ENCODE data around the gene CBFA2T2.
A peak's percentile ranks its signal among the peaks of the same experiment; 100 is the strongest.
"Not testable (repeated sequence)": the region's sequence is repeated elsewhere in the genome, so short reads cannot be mapped to it uniquely, and the experiment has no call there.

Gene CBFA2T2

GRCh38 chr20:33477386-33478234 lies 12.3 kb upstream of the CBFA2T2 start:
- Histone ChIP-seq H3K27me3 (no peaks in the 10 kb centered on the region), H3K36me3 (no peaks in the 10 kb centered on the region), H4K20me1 (no peaks in the 10 kb centered on the region), H3K4me1 (peaks cover 4 to 12% (median 8%) of the 10 kb centered on the region in 10 experiments; a peak in 16 of 20 replicates), H3K9ac (no peak overlapping the region), H3K4me2 (peak overlapping the region in 7 of 11 experiments; percentile 0 to 48 (median 33); a peak in 7 of 22 replicates), H3K9me3 (replicated peaks in 1 of 11) (no peaks in the 10 kb centered on the region), H3K27ac (no peak overlapping the region), H3K4me3 (no peak overlapping the region)
- TF ChIP-seq Cebpa-rat (IDR thresholded peaks at IDR 0.05), result no peak

DNA sequence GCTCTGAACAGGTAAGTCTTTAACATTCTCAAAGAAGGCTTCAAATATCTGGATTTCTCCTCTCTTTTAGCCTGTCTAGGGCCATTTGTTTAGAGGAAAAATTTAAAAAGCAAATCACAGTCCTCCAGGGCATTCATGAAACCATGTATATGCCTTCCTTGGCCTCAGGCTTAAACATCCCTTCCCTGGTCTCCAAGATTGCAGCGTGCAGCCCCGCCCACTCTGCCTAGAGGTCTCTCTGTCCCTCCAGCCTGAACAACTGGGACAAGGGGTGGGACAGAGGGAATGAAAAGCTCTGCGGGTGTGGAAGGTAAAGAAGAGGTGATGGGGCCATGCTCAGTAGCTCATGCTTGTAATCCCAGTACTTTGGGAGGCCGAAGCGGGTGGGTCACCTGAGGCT lies 9.8 kb upstream of the CBFA2T2 start:
- TF ChIP-seq Cebpa-rat (IDR thresholded peaks at IDR 0.05), result no peak
- Histone ChIP-seq H3K4me2 (no peak overlapping the region), H4K20me1 (no peaks in the 10 kb centered on the region), H3K4me3 (no peak overlapping the region), H3K9me3 (replicated peaks in 1 of 11) (no peaks in the 10 kb centered on the region), H3K36me3 (no peaks in the 10 kb centered on the region), H3K27ac (no peak overlapping the region), H3K9ac (no peak overlapping the region), H3K27me3 (no peaks in the 10 kb centered on the region), H3K4me1 (peaks cover 4 to 12% (median 8%) of the 10 kb centered on the region in 10 experiments; a peak in 16 of 20 replicates)

GRCh38 chr20:33481431-33481941 lies 8.4 kb upstream of the CBFA2T2 start:
- TF ChIP-seq Cebpa-rat (IDR thresholded peaks at IDR 0.05), result no peak
- H3K4me3 ChIP-seq, result no peak overlapping the region
- H3K9ac ChIP-seq, result no peak overlapping the region
- no peak overlapping the region for H3K27ac ChIP-seq
- no peaks in the 10 kb centered on the region for H4K20me1 ChIP-seq
- no peaks in the 10 kb centered on the region for H3K36me3 ChIP-seq
- H3K9me3 ChIP-seq (replicated peaks in 1 of 11), result no peaks in the 10 kb centered on the region
- no peaks in the 10 kb centered on the region for H3K27me3 ChIP-seq
- H3K4me1 ChIP-seq, result peaks cover 0 to 11% (median 7%) of the 10 kb centered on the region in 10 experiments; a peak in 10 of 20 replicates
- H3K4me2 ChIP-seq, result no peak overlapping the region

GRCh38 chr20:33482581-33482980 lies 7.3 kb upstream of the CBFA2T2 start:
- H3K9me3 ChIP-seq (replicated peaks in 1 of 11), result no peaks in the 10 kb centered on the region
- no peak overlapping the region for H3K27ac ChIP-seq
- H3K27me3 ChIP-seq, result no peaks in the 10 kb centered on the region
- H3K4me1 ChIP-seq, result peaks cover 0 to 12% (median 3%) of the 10 kb centered on the region in 10 experiments; a peak in 11 of 20 replicates
- no peak overlapping the region for H3K9ac ChIP-seq
- no peaks in the 10 kb centered on the region for H4K20me1 ChIP-seq
- TF ChIP-seq Cebpa-rat (IDR thresholded peaks at IDR 0.05), result no peak
- no peak overlapping the region for H3K4me3 ChIP-seq
- no peaks in the 10 kb centered on the region for H3K36me3 ChIP-seq
- no peak overlapping the region for H3K4me2 ChIP-seq

GRCh38 chr20:33483186-33483585 lies 6.7 kb upstream of the CBFA2T2 start:
- H3K9ac ChIP-seq; H3K27me3 ChIP-seq; H3K27ac ChIP-seq; H3K4me1 ChIP-seq; H3K4me2 ChIP-seq; H4K20me1 ChIP-seq; H3K36me3 ChIP-seq; H3K4me3 ChIP-seq; H3K9me3 ChIP-seq (replicated peaks in 1 of 11): not testable (repeated sequence)

- no peak overlapping the region for H3K9ac ChIP-seq
Observed at GRCh38 chr20:33488201-33488600, 1.7 kb upstream of the CBFA2T2 start.

GRCh38 chr20:33488661-33489494 lies 1.0 kb upstream of the CBFA2T2 start:
- not testable (repeated sequence) for H3K27me3 ChIP-seq; H3K9me3 ChIP-seq (replicated peaks in 1 of 11); H3K36me3 ChIP-seq
- Histone ChIP-seq H3K4me3 (peak overlapping the region; percentile 50 to 92 (median 64)), H3K27ac (peak overlapping the region; percentile 76 to 95 (median 83)), H4K20me1 (peaks cover 0 to 30% (median 23%) of the 10 kb centered on the region in 11 experiments; a peak in 14 of 22 replicates), H3K4me2 (peak overlapping the region; percentile 72 to 90 (median 85)), H3K4me1 (peaks cover 28 to 42% (median 37%) of the 10 kb centered on the region in 10 experiments), H3K9ac (peak overlapping the region; percentile 75 to 94 (median 85))

More at GRCh38 chr20:33488201-33488600, 1.7 kb upstream of the CBFA2T2 start:
- Histone ChIP-seq H3K4me2 (no peak overlapping the region), H3K4me1 (peaks cover 28 to 42% (median 35%) of the 10 kb centered on the region in 10 experiments), H3K9me3 (replicated peaks in 1 of 11) (no peaks in the 10 kb centered on the region), H4K20me1 (peaks cover 0 to 23% (median 18%) of the 10 kb centered on the region in 11 experiments; a peak in 14 of 22 replicates), H3K36me3 (0 out of 22 replicates have a peak, but pooled peaks cover 0 to 2% (median 0%) of the 10 kb centered on the region in 11 experiments), H3K27ac (no peak overlapping the region), H3K27me3 (no peaks in the 10 kb centered on the region), H3K4me3 (no peak overlapping the region)
- no peak for TF ChIP-seq Cebpa-rat (IDR thresholded peaks at IDR 0.05)

DNA sequence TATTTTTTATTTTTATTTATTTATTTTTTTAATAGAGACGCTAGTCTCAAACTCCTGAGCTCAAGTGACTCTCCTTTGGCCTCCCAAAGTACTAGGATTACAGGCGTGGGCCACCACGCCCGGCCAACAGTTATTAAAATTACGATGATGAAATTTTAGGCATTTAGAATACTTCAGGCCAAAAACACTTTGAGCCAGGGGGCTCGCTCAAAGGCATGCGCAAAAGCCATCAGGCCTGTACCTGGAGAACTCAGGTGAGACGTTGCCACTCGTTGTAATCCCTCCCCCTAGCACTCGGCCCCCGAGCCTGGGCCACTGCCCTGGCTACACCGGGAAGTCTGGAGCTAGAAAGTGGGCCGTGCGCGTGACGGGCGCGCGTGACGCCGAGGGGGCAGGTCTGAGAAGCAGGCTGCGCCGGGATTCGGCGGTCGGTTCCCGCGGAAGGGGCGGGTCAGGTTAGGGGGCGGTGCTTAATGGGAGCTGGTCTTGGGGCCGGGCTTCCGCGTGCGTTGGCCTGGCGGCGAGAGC lies 337 bp upstream of the CBFA2T2 start:
- peaks cover 0 to 9% (median 0%) of the 10 kb centered on the region in 11 experiments; a peak in 2 of 22 replicates for H3K36me3 ChIP-seq
- H4K20me1 ChIP-seq, result peaks cover 0 to 31% (median 23%) of the 10 kb centered on the region in 11 experiments; a peak in 14 of 22 replicates
- no peaks in the 10 kb centered on the region for H3K27me3 ChIP-seq
- H3K27ac ChIP-seq, result peak overlapping the region; percentile 76 to 95 (median 83)
- H3K9me3 ChIP-seq (replicated peaks in 1 of 11), result no peaks in the 10 kb centered on the region
- TF ChIP-seq Cebpa-rat (IDR thresholded peaks at IDR 0.05), result peak in 1 of 11 experiments; percentile 30; a peak in 1 of 22 replicates
- H3K9ac ChIP-seq, result peak overlapping the region; percentile 75 to 94 (median 85)
- peaks cover 28 to 42% (median 37%) of the 10 kb centered on the region in 10 experiments for H3K4me1 ChIP-seq
- peak overlapping the region; percentile 50 to 95 (median 76) for H3K4me3 ChIP-seq
- H3K4me2 ChIP-seq, result peak overlapping the region; percentile 72 to 90 (median 85)

Measured in BLaER1 treated with 17β-estradiol and CSF1 and Interleukin-3, amounts not matched to agents 10 nM and 100 nM (cell line).